ENCODE results near the gene FAM24A.

Gene FAM24A

GRCh38 chr10:122931088-122931906, 20.9 kb downstream of the FAM24A start:
- DNase-seq = no peak

- DNase-seq = no peak
Measured at GRCh38 chr10:122939133-122939855, 28.9 kb downstream of the FAM24A start.

- DNase-seq = no peak
Measured at GRCh38 chr10:122939856-122940543, 29.6 kb downstream of the FAM24A start.

GRCh38 chr10:122949296-122949695, 38.9 kb downstream of the FAM24A start:
- DNase-seq = no peak

- DNase-seq = peak; percentile 77 to 98 (median 95)
Measured at GRCh38 chr10:122953902-122954730, 43.7 kb downstream of the FAM24A start, which contains the start of gene C10orf88. C10orf88 (minus strand) TSS chr10:122954227; CDS start chr10:122954178, 49 bp downstream.

GRCh38 chr10:122954731-122955050, 44.3 kb downstream of the FAM24A start:
- DNase-seq = peak in 1 of 14 donors; percentile 44

- no peak for DNase-seq
Measured at GRCh38 chr10:122955892-122956291, 45.5 kb downstream of the FAM24A start.

GRCh38 chr10:122957474-122957873, 47.1 kb downstream of the FAM24A start:
- DNase-seq = no peak

GRCh38 chr10:122962405-122962804, 52.0 kb downstream of the FAM24A start:
- DNase-seq = no peak
